Neutrophil (primary cell): ENCODE measurements around the gene IRGQ.
A peak's percentile ranks its signal among the peaks of the same experiment; 100 is the strongest.

Experiments
- H3K27ac ChIP-seq: fragments of 200-600 bp; sonication (generic); 2 replicates; pipeline ENCODE4 v1.5.1; 2016; ENCODE audit warnings: mild to moderate bottlenecking, moderate library complexity
- H3K27me3 ChIP-seq: fragments of 200-600 bp; sonication (generic); 2 replicates; pipeline ENCODE4 v1.6.0; 2016; ENCODE audit warnings: mild to moderate bottlenecking
- H3K36me3 ChIP-seq: fragments of 200-600 bp; sonication (generic); 2 replicates; pipeline ENCODE4 v1.5.1; 2017
- H3K4me1 ChIP-seq, 2 experiments: fragments of 200-600 bp in 1 of 2; sonication (generic) in 1 of 2; 1 replicate in 1 of 2; 2 replicates in 1 of 2; pipeline versions ENCODE4 v1.5.1 to v1.6.1; 2013 to 2016; ENCODE audit warnings: low read depth in 1 of 2, low read length in 1 of 2, mild to moderate bottlenecking in 1 of 2, moderate library complexity in 1 of 2; ENCODE audit not compliant: control insufficient read depth in 1 of 2, insufficient read depth in 1 of 2
- H3K4me3 ChIP-seq, 2 experiments: fragments of 200-600 bp in 1 of 2; sonication (generic) in 1 of 2; 1 replicate in 1 of 2; 2 replicates in 1 of 2; pipeline ENCODE4 v1.5.1; 2013 to 2016; ENCODE audit warnings: low read depth in 1 of 2, low read length in 1 of 2, mild to moderate bottlenecking in 1 of 2, moderate library complexity in 1 of 2
- H3K9me3 ChIP-seq: fragments of 200-600 bp; sonication (generic); 2 replicates; pipeline ENCODE4 v1.5.1; 2016
- TF ChIP-seq, protein P1 (sequence below): fragments of 200-600 bp; sonication (generic); IDR thresholded peaks from 2 replicates; pipeline ENCODE4 v1.5.1; 2016; ENCODE audit warnings: antibody characterized with exemption

Gene IRGQ, protein sequence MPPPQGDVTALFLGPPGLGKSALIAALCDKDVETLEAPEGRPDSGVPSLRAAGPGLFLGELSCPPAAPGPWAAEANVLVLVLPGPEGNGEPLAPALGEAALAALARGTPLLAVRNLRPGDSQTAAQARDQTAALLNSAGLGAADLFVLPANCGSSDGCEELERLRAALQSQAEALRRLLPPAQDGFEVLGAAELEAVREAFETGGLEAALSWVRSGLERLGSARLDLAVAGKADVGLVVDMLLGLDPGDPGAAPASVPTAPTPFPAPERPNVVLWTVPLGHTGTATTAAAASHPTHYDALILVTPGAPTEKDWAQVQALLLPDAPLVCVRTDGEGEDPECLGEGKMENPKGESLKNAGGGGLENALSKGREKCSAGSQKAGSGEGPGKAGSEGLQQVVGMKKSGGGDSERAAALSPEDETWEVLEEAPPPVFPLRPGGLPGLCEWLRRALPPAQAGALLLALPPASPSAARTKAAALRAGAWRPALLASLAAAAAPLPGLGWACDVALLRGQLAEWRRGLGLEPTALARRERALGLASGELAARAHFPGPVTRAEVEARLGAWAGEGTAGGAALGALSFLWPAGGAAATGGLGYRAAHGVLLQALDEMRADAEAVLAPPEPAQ

DNA sequence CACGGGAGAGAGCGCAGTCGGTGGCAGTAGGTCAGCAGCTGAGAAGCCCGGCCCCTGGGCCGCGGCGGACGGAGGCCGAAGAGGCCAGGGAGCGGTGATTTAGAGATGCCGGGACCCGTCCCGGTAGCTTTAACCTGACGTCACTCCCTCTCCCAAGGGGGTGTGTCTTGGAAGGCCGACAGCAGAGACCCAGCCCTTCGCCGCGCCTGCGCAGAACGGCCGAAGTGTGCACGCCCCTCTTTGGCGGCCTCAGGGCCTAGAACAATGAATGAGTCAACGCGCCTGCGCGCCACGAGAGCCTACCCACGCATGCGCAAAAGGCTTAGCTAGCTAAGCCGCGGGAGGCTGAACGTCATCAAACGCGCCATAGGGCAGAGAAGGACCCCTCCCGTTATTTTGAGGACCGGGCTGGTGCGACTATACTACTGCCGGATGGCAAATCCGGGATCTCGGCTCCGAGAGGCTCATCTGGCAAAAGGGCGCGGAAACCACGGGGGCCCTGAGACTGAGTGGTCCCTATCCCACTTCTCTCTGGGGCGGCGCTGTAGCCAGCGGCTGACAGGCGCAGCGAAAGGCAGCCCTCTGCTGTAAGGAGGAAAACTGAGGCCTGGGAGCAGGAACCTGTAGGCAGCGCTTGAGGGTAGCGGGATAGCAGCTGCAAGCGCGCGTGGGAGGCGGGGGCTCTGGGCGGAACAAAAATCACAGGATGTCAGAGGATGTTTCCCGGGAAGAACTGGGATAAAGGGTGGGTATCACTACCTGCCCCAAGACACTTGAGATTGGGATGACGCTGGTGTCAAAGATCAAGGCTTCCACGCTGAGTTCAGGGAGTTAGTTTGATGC lies at the start of gene IRGQ, which contains the start of gene ZNF576:
Gene IRGQ (minus strand): TSS at position 136 of the 843 bp plus-strand sequence. CDS start 796 bp downstream, outside the sequence.
Gene ZNF576 (plus strand): TSS at position 597 of the 843 bp plus-strand sequence. CDS start 514 bp downstream, outside the sequence.
- TF ChIP-seq, protein P1, sequence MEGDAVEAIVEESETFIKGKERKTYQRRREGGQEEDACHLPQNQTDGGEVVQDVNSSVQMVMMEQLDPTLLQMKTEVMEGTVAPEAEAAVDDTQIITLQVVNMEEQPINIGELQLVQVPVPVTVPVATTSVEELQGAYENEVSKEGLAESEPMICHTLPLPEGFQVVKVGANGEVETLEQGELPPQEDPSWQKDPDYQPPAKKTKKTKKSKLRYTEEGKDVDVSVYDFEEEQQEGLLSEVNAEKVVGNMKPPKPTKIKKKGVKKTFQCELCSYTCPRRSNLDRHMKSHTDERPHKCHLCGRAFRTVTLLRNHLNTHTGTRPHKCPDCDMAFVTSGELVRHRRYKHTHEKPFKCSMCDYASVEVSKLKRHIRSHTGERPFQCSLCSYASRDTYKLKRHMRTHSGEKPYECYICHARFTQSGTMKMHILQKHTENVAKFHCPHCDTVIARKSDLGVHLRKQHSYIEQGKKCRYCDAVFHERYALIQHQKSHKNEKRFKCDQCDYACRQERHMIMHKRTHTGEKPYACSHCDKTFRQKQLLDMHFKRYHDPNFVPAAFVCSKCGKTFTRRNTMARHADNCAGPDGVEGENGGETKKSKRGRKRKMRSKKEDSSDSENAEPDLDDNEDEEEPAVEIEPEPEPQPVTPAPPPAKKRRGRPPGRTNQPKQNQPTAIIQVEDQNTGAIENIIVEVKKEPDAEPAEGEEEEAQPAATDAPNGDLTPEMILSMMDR, result peak; percentile 13
- Histone ChIP-seq H3K4me3 (peak within 1 kb of the TSS; percentile 74 to 87), H3K27me3 (no peaks in the 10 kb centered on the region), H3K4me1 (peaks cover 32 to 40% of the 10 kb centered on the region in 2 experiments), H3K27ac (peak within 1 kb of the TSS; percentile 96), H3K9me3 (no peaks in the 10 kb centered on the region), H3K36me3 (peaks cover 44% of the 10 kb centered on the region)

DNA sequence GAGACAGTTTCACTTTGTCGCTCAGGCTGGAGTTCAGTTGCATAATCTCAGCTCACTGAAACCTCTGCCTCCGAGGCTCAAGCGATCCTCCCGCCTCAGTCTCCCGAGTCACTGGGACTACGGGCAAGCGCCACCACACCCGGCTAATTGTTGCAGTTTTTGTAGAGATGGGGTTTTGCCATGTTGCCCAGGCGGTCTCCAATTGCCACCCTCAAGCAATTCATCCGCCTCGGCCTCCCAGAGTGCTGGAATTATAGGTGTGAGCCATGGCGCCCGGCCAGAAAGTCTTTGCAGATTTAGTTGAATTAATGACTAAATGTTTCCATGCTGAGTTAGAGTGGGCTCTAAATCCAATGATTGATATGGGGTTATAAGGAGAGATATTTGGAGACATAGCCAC lies 48.2 kb upstream of the IRGQ start:
- TF ChIP-seq, protein P1, result no peak

DNA sequence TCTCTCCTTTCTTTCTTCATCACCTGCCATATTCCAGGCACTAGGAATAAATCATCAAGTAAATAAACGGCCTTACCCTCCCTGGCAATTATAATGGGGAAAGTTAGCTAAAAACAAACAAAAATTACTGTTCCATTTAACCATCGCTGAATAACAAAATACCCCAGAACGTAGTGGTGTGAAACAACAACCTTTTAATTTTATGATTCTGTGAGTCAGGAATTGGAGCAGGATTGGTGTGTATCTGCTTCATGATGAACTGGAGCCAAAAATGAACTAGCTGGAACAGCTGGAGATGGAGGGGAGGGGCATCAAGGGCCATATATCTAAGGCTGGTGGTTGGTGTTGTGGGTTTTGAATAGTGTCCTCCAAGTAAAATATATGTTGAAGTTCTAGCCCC lies 47.4 kb upstream of the IRGQ start:
- no peak overlapping the region for H3K4me3 ChIP-seq
- peaks cover 36% of the 10 kb centered on the region for H3K27me3 ChIP-seq
- TF ChIP-seq, protein P1, result no peak
- no peaks in the 10 kb centered on the region for H3K9me3 ChIP-seq
- H3K4me1 ChIP-seq, result peaks cover 3 to 11% of the 10 kb centered on the region in 2 experiments
- peaks cover 29% of the 10 kb centered on the region for H3K36me3 ChIP-seq
- H3K27ac ChIP-seq, result no peak overlapping the region

More for the DNA sequence above, 48.2 kb upstream of the IRGQ start:
- H3K4me1 ChIP-seq, result peaks cover 3 to 11% of the 10 kb centered on the region in 2 experiments
- H3K9me3 ChIP-seq, result no peaks in the 10 kb centered on the region
- H3K4me3 ChIP-seq, result no peak overlapping the region
- H3K27ac ChIP-seq, result no peak overlapping the region
- H3K27me3 ChIP-seq, result peaks cover 28% of the 10 kb centered on the region
- peaks cover 38% of the 10 kb centered on the region for H3K36me3 ChIP-seq

DNA sequence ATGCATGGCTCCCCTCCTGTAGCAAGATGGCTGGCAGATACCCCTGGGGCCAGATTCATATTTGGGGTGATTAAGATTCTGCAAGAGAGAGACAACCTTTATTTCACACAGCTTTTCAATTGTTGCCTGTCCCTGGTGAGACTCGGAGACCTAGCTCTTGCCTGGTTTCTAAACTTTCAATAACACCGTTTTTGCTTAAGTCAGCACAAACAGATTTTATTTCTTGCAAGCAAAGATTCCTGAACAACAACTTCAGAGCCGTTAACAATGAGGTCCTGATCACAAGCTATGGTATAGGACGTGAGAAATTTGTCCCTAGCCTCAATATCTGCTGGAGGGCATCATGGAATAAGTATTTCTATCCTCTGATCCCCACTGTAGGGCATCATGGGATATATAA lies 46.6 kb upstream of the IRGQ start:
- Histone ChIP-seq H3K4me1 (peaks cover 3 to 11% of the 10 kb centered on the region in 2 experiments), H3K9me3 (no peaks in the 10 kb centered on the region), H3K4me3 (no peak overlapping the region), H3K36me3 (peaks cover 21% of the 10 kb centered on the region), H3K27ac (no peak overlapping the region), H3K27me3 (peaks cover 44% of the 10 kb centered on the region)
- TF ChIP-seq, protein P1, result no peak

DNA sequence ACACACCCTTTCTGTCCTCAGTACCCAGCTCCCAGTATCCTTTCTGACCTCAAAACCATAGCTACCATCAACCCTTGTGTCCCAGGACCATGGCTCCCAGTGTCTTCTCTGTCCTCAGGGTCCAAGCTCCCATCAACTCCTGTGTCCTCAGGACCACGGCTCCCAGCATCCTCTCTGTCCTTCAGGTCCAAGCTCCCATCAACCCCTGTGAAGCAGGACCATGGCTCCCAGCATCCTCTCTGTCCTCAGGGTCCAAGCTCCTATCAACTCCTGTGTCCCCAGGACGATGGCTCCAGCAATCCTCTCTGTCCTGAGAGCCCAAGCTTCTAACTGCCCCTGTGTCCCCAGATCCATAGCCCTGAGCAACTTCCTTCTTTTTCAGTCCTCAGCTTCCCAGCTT lies 45.4 kb upstream of the IRGQ start:
- H3K4me3 ChIP-seq, result no peak overlapping the region
- no peak overlapping the region for H3K27ac ChIP-seq
- H3K36me3 ChIP-seq, result peaks cover 9% of the 10 kb centered on the region
- no peaks in the 10 kb centered on the region for H3K9me3 ChIP-seq
- H3K27me3 ChIP-seq, result peaks cover 56% of the 10 kb centered on the region
- TF ChIP-seq, protein P1, result no peak
- H3K4me1 ChIP-seq, result peaks cover 3 to 11% of the 10 kb centered on the region in 2 experiments
